Mesenchymal stem cell (in vitro differentiated cells and primary cell): Measurements from ENCODE around the gene MEGF11.
A peak's percentile ranks its signal among the peaks of the same experiment; 100 is the strongest.
"Not testable (repeated sequence)": the region's sequence is repeated elsewhere in the genome, so short reads cannot be mapped to it uniquely, and the experiment has no call there.

ENCODE experiments used
- DNase-seq: peaks from one replicate; pipeline ENCODE4 v3.0.0-alpha.2; 2013
- H2AFZ ChIP-seq: one replicate; pipeline ENCODE4 v1.6.1; 2013; ENCODE audit warnings: low read depth, mild to moderate bottlenecking, control low read depth, inconsistent platforms, low read length, moderate library complexity
- H2AK5ac ChIP-seq: 2 replicates; pipeline ENCODE4 v1.6.1; 2013; ENCODE audit warnings: low read length, moderate library complexity, mild to moderate bottlenecking, inconsistent platforms; ENCODE audit not compliant: severe bottlenecking
- H2BK120ac ChIP-seq: one replicate; pipeline ENCODE4 v1.6.1; 2013; ENCODE audit warnings: low read depth, mild to moderate bottlenecking, inconsistent platforms, low read length, moderate library complexity
- H2BK12ac ChIP-seq, 2 experiments: one replicate each; pipeline ENCODE4 v1.6.1; 2013; ENCODE audit warnings: inconsistent platforms in 2 of 2, low read length in 2 of 2, mild to moderate bottlenecking in 2 of 2, moderate library complexity in 2 of 2, control low read depth in 1 of 2
- H2BK15ac ChIP-seq: one replicate; pipeline ENCODE4 v1.6.1; 2013; ENCODE audit warnings: mild to moderate bottlenecking, low read depth, inconsistent platforms; ENCODE audit not compliant: poor library complexity, severe bottlenecking
- H2BK5ac ChIP-seq: 2 replicates; pipeline ENCODE4 v1.6.1; 2013; ENCODE audit warnings: low read depth, mild to moderate bottlenecking, low read length, control low read depth, inconsistent platforms; ENCODE audit not compliant: poor library complexity, severe bottlenecking
- H3K14ac ChIP-seq, 2 experiments: one replicate each; pipeline ENCODE4 v1.6.1; 2013; ENCODE audit warnings: inconsistent platforms in 2 of 2, low read length in 2 of 2, control low read depth in 1 of 2, mild to moderate bottlenecking in 1 of 2, moderate library complexity in 1 of 2
- H3K18ac ChIP-seq, 2 experiments: one replicate each; pipeline ENCODE4 v1.6.1; 2013; ENCODE audit warnings: inconsistent platforms in 2 of 2, low read length in 2 of 2, control low read depth in 1 of 2, low read depth in 1 of 2, mild to moderate bottlenecking in 1 of 2
- H3K23ac ChIP-seq, 2 experiments: one replicate each; pipeline ENCODE4 v1.6.1; 2013; ENCODE audit warnings: inconsistent platforms in 2 of 2, low read length in 2 of 2, mild to moderate bottlenecking in 2 of 2, moderate library complexity in 2 of 2, control low read depth in 1 of 2
- H3K27ac ChIP-seq: 2 replicates; pipeline ENCODE4 v1.5.1; 2013; ENCODE audit warnings: mild to moderate bottlenecking, moderate library complexity, low read length, control low read depth, inconsistent platforms; ENCODE audit not compliant: poor library complexity, severe bottlenecking
- H3K27me3 ChIP-seq, 2 experiments: 2 replicates each; pipeline versions ENCODE4 v1.6.1 to v1.7.0; 2013; ENCODE audit warnings: low read length in 2 of 2, mild to moderate bottlenecking in 2 of 2, moderate library complexity in 2 of 2, control low read depth in 1 of 2, inconsistent platforms in 1 of 2; ENCODE audit not compliant: control insufficient read depth in 1 of 2, insufficient read depth in 1 of 2
- H3K36me3 ChIP-seq, 2 experiments: 2 replicates each; pipeline versions ENCODE4 v1.6.1 to v1.7.0; 2013; ENCODE audit warnings: low read length in 2 of 2, control low read depth in 1 of 2, inconsistent platforms in 1 of 2, low read depth in 1 of 2, mild to moderate bottlenecking in 1 of 2; ENCODE audit not compliant: insufficient read depth in 2 of 2, control insufficient read depth in 1 of 2
- H3K4ac ChIP-seq, 2 experiments: one replicate each; pipeline ENCODE4 v1.6.1; 2013; ENCODE audit warnings: inconsistent platforms in 2 of 2, low read length in 2 of 2, mild to moderate bottlenecking in 2 of 2, moderate library complexity in 2 of 2, control low read depth in 1 of 2, low read depth in 1 of 2
- H3K4me1 ChIP-seq: 2 replicates; pipeline ENCODE4 v1.6.1; 2013; ENCODE audit warnings: low read depth, low read length, control low read depth; ENCODE audit not compliant: control insufficient read depth, insufficient read depth
- H3K4me2 ChIP-seq: 2 replicates; pipeline ENCODE4 v1.6.1; 2013; ENCODE audit warnings: low read length, mild to moderate bottlenecking, inconsistent platforms; ENCODE audit not compliant: poor library complexity, severe bottlenecking
- H3K4me3 ChIP-seq, 2 experiments: 2 replicates each; pipeline versions ENCODE4 v1.5.1 to v1.7.0; 2013; ENCODE audit warnings: low read length in 2 of 2, mild to moderate bottlenecking in 2 of 2, control low read depth in 1 of 2, low read depth in 1 of 2; ENCODE audit not compliant: insufficient read depth in 1 of 2
- H3K79me1 ChIP-seq: replicated peaks from 2 replicates; pipeline ENCODE4 v1.6.1; 2013; ENCODE audit warnings: mild to moderate bottlenecking, control low read depth, low read length, inconsistent platforms; ENCODE audit not compliant: poor library complexity, severe bottlenecking
- H3K9ac ChIP-seq: 2 replicates; pipeline ENCODE4 v1.7.0; 2013; ENCODE audit warnings: mild to moderate bottlenecking, low read length, moderate library complexity
- H3K9me3 ChIP-seq: 2 replicates; pipeline ENCODE4 v1.7.0; 2013; ENCODE audit warnings: mild to moderate bottlenecking, low read length; ENCODE audit not compliant: control insufficient read depth
- H4K8ac ChIP-seq: one replicate; pipeline ENCODE4 v1.6.1; 2013; ENCODE audit warnings: inconsistent platforms, mild to moderate bottlenecking, low read length, moderate library complexity
- H4K91ac ChIP-seq: one replicate; pipeline ENCODE4 v1.6.1; 2013; ENCODE audit warnings: mild to moderate bottlenecking, low read length, inconsistent platforms
- WGBS: methylation state at CpG from one replicate; pipeline ENCODE4 v1.1.7; 2013; ENCODE audit warnings: mixed read lengths; 5-methylcytosine and 5-hydroxymethylcytosine counted together

The MEGF11 gene

DNA sequence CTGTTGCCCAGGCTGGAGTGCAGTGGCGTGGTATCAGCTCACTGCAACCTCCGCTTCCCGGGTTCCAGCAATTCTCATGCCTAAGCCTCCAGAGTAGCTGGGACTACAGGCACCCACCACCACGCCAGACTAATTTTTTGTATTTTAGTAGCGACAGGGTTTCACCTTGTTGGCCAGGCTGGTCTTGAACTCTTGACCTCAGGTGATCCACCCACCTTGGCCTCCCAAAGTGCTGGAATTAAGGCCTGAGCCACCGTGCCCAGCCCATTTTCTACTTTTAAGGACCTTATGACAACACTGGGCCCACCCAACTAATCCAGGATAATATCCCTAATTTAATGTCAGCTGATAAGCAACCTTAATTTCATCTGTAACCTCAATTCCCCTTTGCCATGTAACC is 385.6 kb downstream of the MEGF11 start:
- H2BK12ac ChIP-seq, H3K27me3 ChIP-seq, H3K9ac ChIP-seq, H3K79me1 ChIP-seq, H2BK120ac ChIP-seq, H3K4me1 ChIP-seq, DNase-seq, H3K4me2 ChIP-seq, H3K9me3 ChIP-seq, H3K4ac ChIP-seq, H4K91ac ChIP-seq, H3K36me3 ChIP-seq, H2AFZ ChIP-seq, H3K23ac ChIP-seq, H2BK15ac ChIP-seq, H2BK5ac ChIP-seq, H3K18ac ChIP-seq, H4K8ac ChIP-seq, H3K27ac ChIP-seq, H3K14ac ChIP-seq, H3K4me3 ChIP-seq, H2AK5ac ChIP-seq: not testable (repeated sequence)
- WGBS: 94% methylated on average over 6 of the region's 6 CpGs

DNA sequence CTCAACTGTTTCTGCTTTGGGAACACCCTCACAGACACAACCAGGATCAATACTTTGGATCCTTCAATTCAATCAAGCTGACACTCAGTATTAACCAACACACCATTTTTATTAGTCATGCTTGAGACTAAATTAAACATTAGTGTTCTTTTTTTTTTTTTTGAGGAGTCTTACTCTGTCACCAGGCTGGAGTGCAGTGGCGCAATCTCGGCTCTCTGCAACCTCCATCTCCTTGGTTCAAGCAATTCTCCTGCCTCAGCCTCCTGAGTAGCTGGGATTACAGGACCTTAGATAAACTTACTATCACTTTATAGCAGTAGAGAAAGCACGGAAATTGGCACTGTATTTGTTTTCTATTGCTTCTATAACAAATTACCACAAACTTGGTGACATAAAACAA is 386.3 kb downstream of the MEGF11 start:
- WGBS: no CpG with 5 or more reads among the region's 3 CpGs
- Histone ChIP-seq H3K36me3 (no peaks in the 10 kb centered on the region), H2AK5ac (no peak overlapping the region), H2BK120ac (no peak overlapping the region), H3K4me1 (peaks cover 3% of the 10 kb centered on the region), H3K9ac (no peak overlapping the region), H3K27ac (no peak overlapping the region), H3K27me3 (no peaks in the 10 kb centered on the region), H4K8ac (no peak overlapping the region), H3K9me3 (no peaks in the 10 kb centered on the region), H2BK12ac (no peak overlapping the region), H2BK5ac (no peak overlapping the region), H3K23ac (no peak overlapping the region), H2BK15ac (no peak overlapping the region), H2AFZ (no peak overlapping the region), H3K4ac (no peak overlapping the region), H3K4me2 (no peak overlapping the region), H3K18ac (no peak overlapping the region), H3K4me3 (no peak overlapping the region), H4K91ac (no peak overlapping the region), H3K79me1 (no peaks in the 10 kb centered on the region), H3K14ac (no peak overlapping the region)
- peak; percentile 22 for DNase-seq

DNA sequence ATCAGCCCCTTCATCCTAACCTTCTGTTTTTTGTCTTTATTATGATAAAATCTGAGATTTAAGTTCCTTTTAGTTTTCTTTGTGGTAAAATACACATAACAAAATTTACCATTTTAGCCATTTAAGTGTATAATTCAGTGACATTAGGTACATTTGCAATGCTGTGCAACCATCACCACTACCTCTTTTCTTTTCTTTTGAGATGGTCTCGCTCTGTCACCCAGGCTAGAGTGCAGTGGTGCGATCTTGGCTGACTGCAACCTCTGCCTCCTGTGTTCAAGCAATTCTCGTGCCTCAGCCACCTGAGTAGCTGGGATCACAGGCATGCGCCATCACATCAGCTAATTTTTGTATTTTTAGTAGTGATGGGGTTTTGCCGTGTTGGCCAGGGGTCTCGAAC is 390.4 kb downstream of the MEGF11 start:
- Histone ChIP-seq H3K9me3 (no peaks in the 10 kb centered on the region), H3K27me3 (no peaks in the 10 kb centered on the region), H3K36me3 (no peaks in the 10 kb centered on the region), H3K18ac (no peak overlapping the region), H3K4me1 (no peaks in the 10 kb centered on the region), H3K4me2 (no peak overlapping the region), H2BK120ac (no peak overlapping the region), H4K8ac (no peak overlapping the region), H2BK15ac (no peak overlapping the region), H3K79me1 (no peaks in the 10 kb centered on the region), H3K9ac (no peak overlapping the region), H2AFZ (no peak overlapping the region), H2BK5ac (no peak overlapping the region), H2BK12ac (no peak overlapping the region), H3K23ac (no peak overlapping the region), H2AK5ac (no peak overlapping the region), H3K4ac (no peak overlapping the region), H3K27ac (no peak overlapping the region), H3K4me3 (no peak overlapping the region), H3K14ac (no peak overlapping the region), H4K91ac (no peak overlapping the region)
- no peak for DNase-seq
- 96% methylated on average over 5 of the region's 6 CpGs for WGBS

- H3K18ac ChIP-seq: no peak overlapping the region
- no peak overlapping the region for H3K4ac ChIP-seq
- no peak overlapping the region for H3K9ac ChIP-seq
- H3K14ac ChIP-seq: no peak overlapping the region
- no peak overlapping the region for H4K91ac ChIP-seq
- no peak overlapping the region for H3K4me2 ChIP-seq
- H2AFZ ChIP-seq: peak overlapping the region; percentile 60
- no peak overlapping the region for H2BK15ac ChIP-seq
- no peak overlapping the region for H2BK5ac ChIP-seq
- H2AK5ac ChIP-seq: no peak overlapping the region
- H3K4me1 ChIP-seq: no peaks in the 10 kb centered on the region
- WGBS: 8% methylated on average over 1 of the region's 1 CpG
- no peaks in the 10 kb centered on the region for H3K9me3 ChIP-seq
- H2BK12ac ChIP-seq: no peak overlapping the region
- no peaks in the 10 kb centered on the region for H3K36me3 ChIP-seq
- H3K23ac ChIP-seq: no peak overlapping the region
- H3K79me1 ChIP-seq: no peaks in the 10 kb centered on the region
- no peaks in the 10 kb centered on the region for H3K27me3 ChIP-seq
- H3K27ac ChIP-seq: no peak overlapping the region
- peak; percentile 78 for DNase-seq
- no peak overlapping the region for H2BK120ac ChIP-seq
- no peak overlapping the region for H4K8ac ChIP-seq
- no peak overlapping the region for H3K4me3 ChIP-seq
These were observed 390.9 kb downstream of the MEGF11 start for GRCh38 chr15:65862682-65863081.
